Stimulated activated CD8-positive, alpha-beta memory T cell treated with anti-CD3 and anti-CD28 coated beads, Interleukin-4, amount 100 ng/mL, for 4 hours (primary cell): ENCODE measurements around the gene IQCE.

ENCODE experiments used
- DNase-seq, 2 donors: peaks; one replicate each; pipeline ENCODE4 v3.0.0-alpha.2; 2020; ENCODE audit warnings: low read depth in 2 of 2, low spot score in 1 of 2

IQCE gene

GRCh38 chr7:2613098-2613930, 54.5 kb downstream of the IQCE start:
- no peak for DNase-seq

DNA sequence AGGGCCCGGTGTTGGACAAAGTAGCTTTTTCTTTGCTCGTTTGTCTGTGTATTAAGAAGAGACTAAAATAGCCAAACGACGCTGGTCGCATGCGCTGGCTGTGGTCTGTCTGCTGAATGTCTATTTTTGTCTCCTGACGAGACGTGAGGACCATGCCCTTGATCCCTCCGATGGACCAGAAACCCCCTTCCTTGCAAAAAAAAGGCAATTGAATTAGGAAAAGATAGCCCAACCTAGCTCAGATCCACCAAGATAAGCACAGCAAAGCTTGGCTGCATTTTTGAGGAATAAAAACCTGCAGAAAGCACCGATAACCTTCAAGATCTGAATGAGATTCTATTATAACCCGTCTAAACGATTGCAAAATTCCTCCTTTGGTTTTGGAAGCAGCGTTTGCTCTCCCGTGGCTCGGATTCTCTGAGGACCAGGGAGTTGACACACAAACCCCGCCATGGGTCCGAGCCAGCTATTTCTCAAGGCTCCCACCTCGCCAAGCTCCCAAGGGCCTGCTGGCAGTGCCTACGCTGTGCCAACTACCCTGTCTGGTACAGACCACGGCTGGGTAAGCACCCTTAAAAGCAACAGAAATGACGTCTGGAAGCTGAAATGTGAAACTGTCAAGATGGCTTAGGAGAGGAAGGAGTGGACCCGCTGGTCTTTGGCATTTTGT, 55.3 kb downstream of the IQCE start:
- DNase-seq = no peak

DNA sequence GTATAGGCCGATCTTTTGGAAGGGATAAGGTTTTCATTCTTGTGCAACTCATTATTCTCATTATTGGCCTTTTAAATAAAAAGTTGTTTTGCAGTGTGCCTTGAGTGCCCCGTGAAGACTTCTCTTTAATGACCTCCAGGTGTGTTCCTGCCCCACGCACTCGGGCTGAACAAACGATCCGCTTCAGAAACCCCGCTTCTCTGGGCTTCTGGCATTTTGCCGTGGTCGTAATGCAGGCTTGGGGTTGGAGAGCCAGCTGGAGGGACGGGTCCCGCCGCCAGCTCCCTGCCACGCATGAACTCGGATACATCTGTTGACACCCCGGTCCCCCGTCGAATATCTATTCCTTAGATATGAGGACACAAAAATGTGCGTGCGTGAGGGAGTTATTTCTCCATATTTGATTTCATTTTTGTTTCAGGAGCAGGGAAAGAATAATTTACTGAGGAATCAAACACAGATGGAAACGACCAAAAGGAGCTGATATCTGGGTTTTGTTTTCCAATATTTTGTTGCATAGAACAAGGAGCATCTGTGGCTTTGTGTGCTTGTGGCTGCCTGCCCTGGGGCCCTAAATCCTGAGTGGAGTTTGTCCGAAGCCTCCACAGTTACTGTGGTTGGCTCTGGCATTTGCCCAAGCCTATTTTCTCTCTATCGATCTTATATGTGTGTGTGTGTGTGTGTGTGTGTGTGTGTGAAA, 56.0 kb downstream of the IQCE start:
- DNase-seq = no peak

DNA sequence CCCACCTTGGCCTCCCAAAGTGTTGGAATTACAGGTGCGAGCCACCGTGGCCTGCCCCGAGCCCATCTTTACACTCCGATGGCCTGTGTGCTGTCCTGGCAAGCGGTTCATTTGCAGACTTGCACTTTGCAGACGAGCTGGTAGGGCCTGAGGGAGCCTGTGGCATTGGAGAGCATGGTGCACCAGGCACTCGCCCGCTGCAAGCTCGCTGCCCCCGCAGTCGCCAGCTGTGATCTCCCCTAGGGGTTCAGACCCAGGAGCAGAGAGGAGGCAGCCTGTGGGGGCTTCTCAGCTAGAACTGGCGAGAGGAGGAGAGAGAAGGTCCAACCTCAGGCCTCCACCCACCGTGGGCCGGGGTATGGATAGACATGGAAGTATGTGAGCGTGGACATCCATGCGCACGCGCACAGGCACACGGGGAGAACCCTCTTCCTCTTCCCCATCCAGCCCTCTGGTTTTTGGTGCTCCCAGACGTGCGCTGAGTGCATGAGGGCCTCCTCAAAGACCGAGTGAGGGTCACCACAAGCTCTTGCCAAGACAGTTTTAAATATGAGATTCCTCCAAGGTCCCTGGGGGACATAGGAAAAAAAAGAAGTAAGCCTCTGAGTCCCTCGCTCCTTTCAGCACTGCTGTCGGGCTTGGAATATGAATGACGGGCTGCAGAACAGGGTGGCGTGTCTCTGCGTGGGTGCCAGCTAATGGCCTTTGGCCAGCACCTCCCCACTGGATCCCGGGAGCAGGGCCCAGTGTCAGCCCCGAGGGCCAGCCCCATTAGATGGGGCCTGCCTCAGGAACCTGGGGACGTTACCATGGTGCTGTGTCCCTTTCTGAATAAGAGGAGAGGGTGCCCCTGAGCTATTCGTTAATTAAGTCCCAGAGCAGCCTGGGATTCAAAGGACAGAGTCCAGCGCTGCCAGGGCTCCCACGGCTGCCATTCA, 57.9 kb downstream of the IQCE start:
- no peak for DNase-seq

GRCh38 chr7:2617325-2617905, 58.6 kb downstream of the IQCE start:
- DNase-seq = no peak

- DNase-seq = no peak
These were observed 60.3 kb downstream of the IQCE start for GRCh38 chr7:2619116-2619515.

GRCh38 chr7:2621061-2621828, 62.5 kb downstream of the IQCE start:
- no peak for DNase-seq

DNA sequence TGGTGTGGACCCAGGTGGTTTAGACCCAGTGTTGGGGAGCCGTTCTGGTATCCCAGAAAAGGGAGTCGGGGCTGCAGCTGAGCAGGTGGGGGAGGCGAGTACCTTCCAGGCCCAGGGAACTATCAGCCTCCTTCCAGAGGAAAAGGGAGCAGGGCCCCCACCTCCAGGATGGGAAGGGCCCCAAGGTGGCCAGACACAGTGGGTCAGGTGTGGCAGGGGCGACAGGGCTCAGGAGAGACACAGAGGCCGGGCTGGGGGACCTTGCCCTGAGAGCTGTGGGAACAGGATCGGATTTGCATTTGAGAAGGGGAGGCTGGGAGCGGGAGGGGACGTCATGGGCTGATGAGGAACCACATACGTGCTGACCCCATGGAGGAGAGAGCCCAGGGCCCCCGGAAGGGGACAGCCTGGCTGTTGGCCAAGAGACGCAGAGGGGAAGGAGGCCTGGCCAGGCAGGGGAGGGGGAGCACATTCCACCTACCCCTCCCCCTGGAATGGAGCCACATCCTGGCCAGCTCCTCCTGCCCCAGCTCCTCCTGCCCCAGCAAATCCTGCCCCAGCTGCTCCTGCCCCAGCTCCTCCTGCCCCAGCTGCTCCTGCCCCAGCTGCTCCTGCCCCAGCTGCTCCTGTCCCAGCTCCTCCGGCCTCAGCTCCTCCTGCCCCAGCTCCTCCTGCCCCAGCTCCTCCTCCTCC, 63.3 kb downstream of the IQCE start:
- no peak for DNase-seq

- DNase-seq = no peak
These were observed 64.3 kb downstream of the IQCE start for GRCh38 chr7:2622869-2623697.

DNA sequence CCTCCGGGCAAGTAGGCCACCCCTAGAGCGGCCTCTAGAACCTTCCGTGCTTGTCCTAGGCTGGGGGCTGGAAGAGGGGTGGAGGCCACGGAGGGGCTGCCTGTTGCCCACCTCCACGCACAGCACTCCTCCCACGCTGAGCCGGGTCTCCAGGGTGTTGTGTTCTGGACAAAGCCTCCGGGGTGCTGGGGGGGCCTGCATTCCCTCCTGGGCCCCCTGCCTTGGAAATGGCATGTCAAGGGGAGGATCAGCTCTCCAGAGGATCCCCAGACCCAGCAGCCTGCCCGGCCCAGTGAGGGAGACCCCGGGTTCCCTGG, 64.9 kb downstream of the IQCE start:
- DNase-seq = no peak

- no peak for DNase-seq
These were observed 65.6 kb downstream of the IQCE start for GRCh38 chr7:2624293-2624886.

DNA sequence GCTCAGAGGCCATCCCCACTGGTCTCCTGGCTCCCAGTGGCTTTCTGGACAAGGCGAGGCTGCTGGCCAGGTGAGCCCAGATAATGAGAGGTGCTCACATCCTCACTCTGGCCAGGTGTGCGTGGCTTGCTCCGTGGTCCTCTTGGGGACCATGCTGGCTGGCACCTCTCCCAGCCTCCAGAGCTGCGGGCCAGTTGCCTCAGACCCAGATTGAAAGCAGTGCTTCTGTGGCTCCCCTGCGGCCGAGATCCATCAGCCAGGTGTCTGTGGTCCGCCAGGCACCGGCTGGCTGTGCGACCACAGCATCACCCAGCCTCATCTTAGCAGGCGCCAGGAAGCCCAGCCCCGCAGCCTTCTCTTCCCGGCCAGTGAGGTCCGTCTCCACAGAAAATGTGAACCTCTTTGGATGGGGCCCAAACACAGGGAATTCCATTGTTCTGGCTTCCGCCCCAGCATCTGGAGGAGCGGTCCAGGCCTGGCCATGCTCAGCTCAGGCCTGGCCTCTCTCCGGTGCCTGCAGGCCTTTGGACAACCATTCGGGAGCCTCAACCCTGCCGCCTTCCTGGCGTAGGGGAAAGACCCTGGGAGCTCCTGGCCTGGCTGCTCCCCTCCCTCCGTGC, 67.8 kb downstream of the IQCE start:
- DNase-seq = no peak

GRCh38 chr7:2627258-2628129, 68.7 kb downstream of the IQCE start:
- no peak for DNase-seq

DNA sequence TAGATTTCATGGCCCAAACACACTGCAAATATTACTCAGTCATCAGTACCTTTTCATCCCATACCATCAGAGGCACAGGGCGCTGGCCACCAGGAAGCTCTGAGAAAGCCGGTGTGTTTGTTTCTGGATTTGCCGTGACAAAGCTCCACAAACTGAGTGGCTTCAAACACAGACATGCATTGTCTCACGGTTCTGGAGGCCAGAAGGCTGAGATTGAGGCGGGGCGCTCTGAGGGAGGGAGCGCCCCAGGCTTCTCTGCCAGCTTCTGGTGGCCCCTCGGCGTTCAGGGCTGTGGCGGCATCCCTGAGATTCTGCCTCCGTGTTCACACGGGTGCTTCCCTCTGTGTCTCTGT, 69.3 kb downstream of the IQCE start:
- no peak for DNase-seq

GRCh38 chr7:2628891-2629290, 70.1 kb downstream of the IQCE start:
- DNase-seq = no peak

DNA sequence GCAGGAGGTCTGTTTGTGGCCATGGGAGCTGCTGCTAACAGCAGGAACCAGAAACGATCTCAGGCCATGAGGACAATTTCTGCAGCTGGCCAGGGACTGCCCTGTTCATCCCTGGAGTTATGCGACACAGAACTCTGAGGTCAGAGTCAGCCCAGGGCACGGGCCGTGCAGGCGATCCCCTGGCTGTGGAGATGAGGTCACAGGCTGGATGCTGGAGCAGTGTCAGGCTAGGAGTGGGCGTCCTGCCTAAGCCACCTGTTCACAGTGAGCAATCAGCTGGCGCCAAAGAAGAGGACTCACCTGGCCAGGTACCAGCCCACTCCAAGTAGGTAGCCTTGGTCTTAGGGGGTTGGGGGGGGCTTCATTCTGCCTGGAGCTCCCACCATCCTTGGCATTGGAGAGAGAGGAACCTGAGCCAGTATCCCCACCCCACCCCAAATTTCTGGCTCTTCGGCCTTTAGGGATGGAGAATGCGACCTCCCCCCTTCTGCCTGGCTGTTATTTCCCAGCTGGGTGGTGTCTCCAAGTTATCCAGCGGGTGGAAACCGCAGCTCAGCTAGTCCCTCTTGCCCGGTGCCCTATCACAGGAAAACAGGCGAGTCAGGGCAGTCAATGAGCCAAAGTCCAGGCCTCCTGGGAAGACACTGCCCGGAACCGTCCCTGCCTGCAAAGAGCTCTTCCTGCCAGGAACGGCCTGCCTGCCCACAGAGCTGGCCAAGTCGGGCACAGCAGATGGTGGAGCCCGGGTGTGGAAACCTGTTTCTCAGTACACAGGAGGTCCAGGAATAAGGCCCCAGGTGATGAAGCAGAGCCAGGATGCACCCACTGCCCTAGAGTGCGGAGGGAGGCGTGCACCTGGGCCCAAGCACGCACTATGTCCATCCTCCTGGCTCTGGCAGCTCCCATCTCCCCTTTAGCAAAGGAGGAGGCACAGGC, 71.2 kb downstream of the IQCE start:
- DNase-seq = no peak
